Activated CD4-positive, alpha-beta memory T cell treated with anti-CD3 and anti-CD28 coated beads, Interleukin-2, amount 10 ng/mL, durations not matched to agents 7 days and 5 days (primary cell): ENCODE results near the gene FNIP2. TPM values are rescaled to one million over a fixed set of nuclear protein-coding genes. Genes with fewer than 3 reads are reported as not detected.
"Not testable (repeated sequence)": the region's sequence is repeated elsewhere in the genome, so short reads cannot be mapped to it uniquely, and the experiment has no call there.

Experiments
- CTCF ChIA-PET: fragments of 350-600 bp; sonication (Branson Sonifier 250); formaldehyde crosslinking; loops from one replicate; lab custom pipeline; 2021; ENCODE audit warnings: antibody characterized with exemption, inconsistent platforms; lab: Charles Lee
- POLR2A ChIA-PET: fragments of 350-600 bp; sonication (Branson Sonifier 250); formaldehyde crosslinking; loops from one replicate; lab custom pipeline; 2021; ENCODE audit warnings: antibody characterized with exemption; lab: Charles Lee
- DNase-seq: peaks from one replicate; pipeline ENCODE4 v3.0.0-alpha.2; 2020
- H3K27ac Mint-ChIP-seq: one replicate; pipeline ENCODE4 v1.8.0; 2021; ENCODE audit warnings: mild to moderate bottlenecking, mixed read lengths
- H3K27me3 Mint-ChIP-seq: one replicate; pipeline ENCODE4 v1.8.0; 2021; ENCODE audit warnings: mixed read lengths
- H3K36me3 Mint-ChIP-seq: one replicate; pipeline ENCODE4 v1.8.0; 2021; ENCODE audit warnings: low read depth, mixed read lengths
- H3K4me1 Mint-ChIP-seq: one replicate; pipeline ENCODE4 v1.8.0; 2021; ENCODE audit warnings: mixed read lengths
- H3K4me3 Mint-ChIP-seq: one replicate; pipeline ENCODE4 v1.8.0; 2021; ENCODE audit warnings: mild to moderate bottlenecking, mixed read lengths
- H3K9me3 Mint-ChIP-seq: one replicate; pipeline ENCODE4 v1.8.0; 2021; ENCODE audit warnings: mixed read lengths
- total RNA-seq, 2 experiments: library from RNA; stranded (reverse); gene quantifications; one replicate each; pipeline ENCODE4 v1.2.3, GENCODE V29; 2021

The FNIP2 gene
- total RNA-seq, 2 experiments from 2014 or later, result 16.9 to 17.3 TPM

- Mint-ChIP-seq H3K27me3 (no peaks in the 10 kb centered on the region), H3K36me3 (peaks cover 43% of the 10 kb centered on the region), H3K4me1 (peaks cover 35% of the 10 kb centered on the region), H3K4me3 (no peak overlapping the region), H3K27ac (peak overlapping the region; percentile 76), H3K9me3 (no peaks in the 10 kb centered on the region)
- ChIA-PET POLR2A (interaction anchor here (0.7 kb wide), 1 partner anchor 9 kb away, joined by 3 read pairs; no protein-coding TSS in a partner anchor), CTCF (no interaction called here)
- peak; percentile 55 for DNase-seq
Observed at GRCh38 chr4:158906073-158906472, 137.2 kb downstream of the FNIP2 start.

GRCh38 chr4:158912390-158912789 lies 143.6 kb downstream of the FNIP2 start:
- no peaks in the 10 kb centered on the region for H3K9me3 Mint-ChIP-seq
- no peaks in the 10 kb centered on the region for H3K27me3 Mint-ChIP-seq
- H3K4me1 Mint-ChIP-seq, result peaks cover 2% of the 10 kb centered on the region
- no peak for DNase-seq
- ChIA-PET POLR2A (no interaction called here), CTCF (no interaction called here)
- no peak overlapping the region for H3K27ac Mint-ChIP-seq
- peaks cover 3% of the 10 kb centered on the region for H3K36me3 Mint-ChIP-seq
- H3K4me3 Mint-ChIP-seq, result no peak overlapping the region

GRCh38 chr4:158912806-158913205 lies 144.0 kb downstream of the FNIP2 start:
- ChIA-PET POLR2A (no interaction called here), CTCF (no interaction called here)
- H3K4me1 Mint-ChIP-seq, result peaks cover 2% of the 10 kb centered on the region
- no peak overlapping the region for H3K4me3 Mint-ChIP-seq
- no peaks in the 10 kb centered on the region for H3K9me3 Mint-ChIP-seq
- H3K36me3 Mint-ChIP-seq, result peaks cover 3% of the 10 kb centered on the region
- DNase-seq, result no peak
- H3K27me3 Mint-ChIP-seq, result no peaks in the 10 kb centered on the region
- H3K27ac Mint-ChIP-seq, result no peak overlapping the region

DNA sequence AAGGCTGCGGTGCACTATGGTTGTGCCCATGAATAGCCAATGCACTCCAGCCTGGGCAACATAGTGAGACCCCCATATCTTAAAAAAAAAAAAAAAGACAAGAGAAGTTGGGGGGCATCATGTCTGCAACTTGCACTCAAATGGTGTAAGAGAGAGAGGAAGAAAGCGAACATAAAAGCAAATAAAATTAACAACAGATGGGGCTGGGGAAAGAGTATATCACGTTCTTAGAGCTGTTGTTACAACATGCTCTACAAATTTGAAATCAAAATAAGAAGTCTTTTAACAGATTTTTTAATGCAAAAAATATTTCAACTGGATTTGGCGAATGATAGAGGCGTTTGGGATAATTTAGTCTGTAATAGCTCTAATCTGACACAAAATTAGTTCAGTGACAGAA lies 144.9 kb downstream of the FNIP2 start:
- POLR2A ChIA-PET, result no interaction called here
- DNase-seq, result no peak
- Mint-ChIP-seq H3K27me3 (no peaks in the 10 kb centered on the region), H3K27ac (no peak overlapping the region), H3K4me3 (no peak overlapping the region), H3K4me1 (peaks cover 2% of the 10 kb centered on the region), H3K36me3 (peaks cover 3% of the 10 kb centered on the region), H3K9me3 (no peaks in the 10 kb centered on the region)
- CTCF ChIA-PET, result interaction anchor here (0.7 kb wide), 1 partner anchor 64 kb away, joined by 3 read pairs; no protein-coding TSS in a partner anchor

GRCh38 chr4:158914218-158914617 lies 145.4 kb downstream of the FNIP2 start:
- CTCF ChIA-PET, result interaction anchor here (0.7 to 1.3 kb wide), 2 partner anchors 21 to 63 kb away, joined by 3 read pairs; no protein-coding TSS in a partner anchor
- Mint-ChIP-seq H3K36me3 (peaks cover 3% of the 10 kb centered on the region), H3K4me3 (no peak overlapping the region), H3K27me3 (no peaks in the 10 kb centered on the region), H3K9me3 (peaks cover 3% of the 10 kb centered on the region), H3K27ac (no peak overlapping the region), H3K4me1 (peaks cover 2% of the 10 kb centered on the region)
- POLR2A ChIA-PET, result interaction anchor here (0.8 kb wide), 1 partner anchor 8 kb away, joined by 3 read pairs; no protein-coding TSS in a partner anchor
- no peak for DNase-seq

DNA sequence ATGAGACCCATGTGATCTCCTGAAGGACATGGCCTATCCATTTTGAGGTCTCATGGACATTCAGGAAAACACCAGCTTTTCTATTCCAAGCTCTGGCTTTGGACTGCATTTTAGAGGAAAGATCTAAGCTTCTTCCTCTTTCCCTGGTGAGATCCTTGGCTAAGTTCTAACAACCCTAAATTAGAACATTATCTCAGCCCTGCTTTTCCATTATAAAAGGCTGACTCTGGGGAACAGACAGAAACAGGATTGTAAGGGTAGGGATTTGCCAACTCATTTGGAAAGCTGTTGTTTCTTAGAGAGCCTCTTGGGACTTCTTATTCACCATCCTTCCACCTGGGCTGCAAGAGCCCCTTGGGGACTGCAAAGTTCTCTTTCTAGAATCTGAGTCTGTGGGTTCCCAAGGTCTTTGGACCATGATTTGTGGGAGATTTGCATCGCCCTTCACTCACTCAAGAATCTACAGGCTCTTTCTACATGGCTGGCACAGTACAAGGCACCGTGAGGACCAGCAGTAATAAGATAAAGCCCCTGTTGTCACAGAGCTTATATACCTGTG lies 146.9 kb downstream of the FNIP2 start:
- ChIA-PET POLR2A (no interaction called here), CTCF (interaction anchor here (0.6 to 1.5 kb wide), 3 partner anchors 22 to 135 kb away, joined by 3 read pairs; no protein-coding TSS in a partner anchor)
- no peak for DNase-seq
- H3K27me3 Mint-ChIP-seq, result no peaks in the 10 kb centered on the region
- H3K27ac Mint-ChIP-seq, result no peak overlapping the region
- no peak overlapping the region for H3K4me3 Mint-ChIP-seq
- H3K9me3 Mint-ChIP-seq, result peaks cover 4% of the 10 kb centered on the region
- peaks cover 3% of the 10 kb centered on the region for H3K36me3 Mint-ChIP-seq
- H3K4me1 Mint-ChIP-seq, result peaks cover 2% of the 10 kb centered on the region

- H3K36me3 Mint-ChIP-seq, H3K4me1 Mint-ChIP-seq, CTCF ChIA-PET: not testable (repeated sequence)
Observed at GRCh38 chr4:158920452-158920996, 151.7 kb downstream of the FNIP2 start.

GRCh38 chr4:158927774-158928173 lies 158.9 kb downstream of the FNIP2 start:
- H3K4me3 Mint-ChIP-seq, H3K27ac Mint-ChIP-seq, DNase-seq, H3K9me3 Mint-ChIP-seq, H3K27me3 Mint-ChIP-seq, POLR2A ChIA-PET, H3K36me3 Mint-ChIP-seq: not testable (repeated sequence)
- peaks cover 10% of the 10 kb centered on the region for H3K4me1 Mint-ChIP-seq
- CTCF ChIA-PET, result interaction anchor here (1.2 kb wide), 1 partner anchor 275 kb away, joined by 3 read pairs; no protein-coding TSS in a partner anchor

More at GRCh38 chr4:158920452-158920996, 151.7 kb downstream of the FNIP2 start:
- H3K27ac Mint-ChIP-seq, POLR2A ChIA-PET, H3K27me3 Mint-ChIP-seq, H3K4me3 Mint-ChIP-seq, DNase-seq: not testable (repeated sequence)
- H3K9me3 Mint-ChIP-seq, result peaks cover 10% of the 10 kb centered on the region

DNA sequence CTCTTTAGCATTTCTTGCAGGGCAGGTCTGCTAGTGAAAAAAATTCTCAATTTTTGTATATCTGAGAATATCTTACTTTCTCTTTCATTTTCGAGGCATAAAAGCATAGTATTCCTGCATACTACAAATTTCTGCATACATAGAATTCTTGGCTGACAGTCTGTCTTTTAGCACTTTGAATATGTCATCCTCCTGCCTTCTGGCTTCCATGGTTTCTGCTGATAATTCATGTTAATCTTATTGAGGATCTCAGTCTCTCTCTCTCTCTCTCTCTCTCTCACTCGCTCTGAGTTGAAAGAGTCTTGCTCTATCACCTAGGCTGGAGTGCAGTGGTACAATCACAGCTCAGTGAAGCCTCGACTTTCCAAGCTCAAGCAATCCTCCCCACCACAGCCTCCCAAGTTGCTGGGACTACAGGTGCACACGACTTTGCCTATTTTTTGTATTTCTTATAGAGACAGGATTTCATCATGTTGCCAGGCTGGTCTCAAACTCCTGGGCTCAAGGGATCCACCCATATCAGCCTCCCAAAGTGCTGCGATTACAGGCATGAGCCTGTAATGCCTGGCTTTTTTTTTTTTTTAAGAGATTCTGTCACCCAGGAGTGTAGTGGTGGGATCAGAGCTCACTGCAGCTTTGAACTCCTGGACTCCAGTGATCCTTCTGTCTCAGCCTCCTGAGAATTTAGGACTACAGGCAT lies 161.3 kb downstream of the FNIP2 start:
- peak overlapping the region; percentile 41 for H3K27ac Mint-ChIP-seq
- CTCF ChIA-PET, result no interaction called here

GRCh38 chr4:158930639-158930972 lies 161.8 kb downstream of the FNIP2 start:
- Mint-ChIP-seq H3K4me1 (peaks cover 10% of the 10 kb centered on the region), H3K36me3 (no peaks in the 10 kb centered on the region), H3K27me3 (no peaks in the 10 kb centered on the region), H3K27ac (no peak overlapping the region), H3K9me3 (peaks cover 3% of the 10 kb centered on the region), H3K4me3 (no peak overlapping the region)
- ChIA-PET CTCF (no interaction called here), POLR2A (no interaction called here)
- DNase-seq, result no peak

More for the DNA sequence above, 161.3 kb downstream of the FNIP2 start:
- DNase-seq, result no peak
- Mint-ChIP-seq H3K36me3 (no peaks in the 10 kb centered on the region), H3K9me3 (peaks cover 3% of the 10 kb centered on the region), H3K27me3 (no peaks in the 10 kb centered on the region), H3K4me3 (peak overlapping the region; percentile 55), H3K4me1 (peaks cover 10% of the 10 kb centered on the region)
- POLR2A ChIA-PET, result no interaction called here

GRCh38 chr4:158933236-158933635 lies 164.4 kb downstream of the FNIP2 start:
- Mint-ChIP-seq H3K4me3 (no peak overlapping the region), H3K9me3 (peaks cover 3% of the 10 kb centered on the region), H3K36me3 (no peaks in the 10 kb centered on the region), H3K27me3 (no peaks in the 10 kb centered on the region), H3K27ac (no peak overlapping the region), H3K4me1 (peaks cover 10% of the 10 kb centered on the region)
- ChIA-PET POLR2A (no interaction called here), CTCF (no interaction called here)
- no peak for DNase-seq

- POLR2A ChIA-PET, result no interaction called here
- no peak for DNase-seq
- Mint-ChIP-seq H3K36me3 (no peaks in the 10 kb centered on the region), H3K9me3 (no peaks in the 10 kb centered on the region), H3K27me3 (no peaks in the 10 kb centered on the region), H3K4me3 (no peak overlapping the region), H3K4me1 (peaks cover 4% of the 10 kb centered on the region), H3K27ac (no peak overlapping the region)
- CTCF ChIA-PET, result no interaction called here
Observed at GRCh38 chr4:158934996-158935669, 166.3 kb downstream of the FNIP2 start.

DNA sequence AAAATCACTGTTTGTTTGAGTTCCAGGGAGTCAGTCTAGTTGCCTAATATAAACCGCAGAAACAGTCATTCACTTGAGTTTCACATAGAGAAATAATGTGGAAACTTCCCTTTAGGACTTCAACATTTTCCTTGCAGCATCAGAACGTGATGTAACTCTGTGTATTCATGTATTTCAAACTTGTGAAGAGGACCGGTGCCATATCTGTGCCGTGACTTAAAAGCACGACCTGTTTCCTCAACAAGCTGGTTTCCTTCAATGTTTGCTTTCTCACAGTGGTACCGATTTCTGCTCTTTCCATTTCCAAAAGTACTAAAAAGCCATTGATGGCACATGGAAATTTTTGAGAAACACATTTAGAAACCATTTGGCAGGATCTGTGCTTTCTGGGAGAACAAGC lies 167.4 kb downstream of the FNIP2 start:
- Mint-ChIP-seq H3K9me3 (no peaks in the 10 kb centered on the region), H3K4me3 (no peak overlapping the region), H3K36me3 (no peaks in the 10 kb centered on the region), H3K4me1 (no peaks in the 10 kb centered on the region), H3K27me3 (no peaks in the 10 kb centered on the region), H3K27ac (no peak overlapping the region)
- DNase-seq, result no peak
- ChIA-PET CTCF (no interaction called here), POLR2A (no interaction called here)
